ENCODE results near the gene HEATR5B. TPM values are rescaled to one million over a fixed set of nuclear protein-coding genes. Genes with fewer than 3 reads are reported as not detected.
A peak's percentile ranks its signal among the peaks of the same experiment; 100 is the strongest.

The HEATR5B gene
- 22.0 and 22.2 TPM in 2 replicates for total RNA-seq
- long read RNA-seq, partial matches to known transcripts: 10 of 16 reads
- long read RNA-seq, other reads (novel, unspliced or antisense): 6 of 16 reads

GRCh38 chr2:37083873-37084794 is at the start of gene HEATR5B, which contains the start of gene GPATCH11:
Gene HEATR5B (minus strand): TSS chr2:37084372. CDS start chr2:37083414, 958 bp downstream.
Gene GPATCH11 (plus strand): TSS chr2:37084518. CDS start chr2:37088382, 3,864 bp downstream.
- no peak for TF ChIP-seq CTCF (IDR thresholded peaks at IDR 0.05; ENCODE audit: unreplicated experiment)
- Mint-ChIP-seq H3K27ac (no peak within 1 kb of the TSS), H3K4me1 (ENCODE audit: low read depth) (peaks cover 1% of the 10 kb centered on the region), H3K36me3 (ENCODE audit: insufficient read depth) (peaks cover 4% of the 10 kb centered on the region), H3K4me3 (ENCODE audit: low read depth) (no peak within 1 kb of the TSS), H3K9me3 (ENCODE audit: low read depth) (no peaks in the 10 kb centered on the region), H3K27me3 (no peaks in the 10 kb centered on the region)
- DNase-seq (ENCODE audit: low spot score, unreplicated experiment): peak; percentile 94

GRCh38 chr2:37132914-37133313 is 48.7 kb upstream of the HEATR5B start:
- Mint-ChIP-seq H3K9me3 (ENCODE audit: low read depth) (no peaks in the 10 kb centered on the region), H3K4me1 (ENCODE audit: low read depth) (no peaks in the 10 kb centered on the region), H3K36me3 (ENCODE audit: insufficient read depth) (peaks cover 42% of the 10 kb centered on the region), H3K27me3 (no peaks in the 10 kb centered on the region), H3K4me3 (ENCODE audit: low read depth) (no peak overlapping the region), H3K27ac (no peak overlapping the region)
- no peak for TF ChIP-seq CTCF (IDR thresholded peaks at IDR 0.05; ENCODE audit: unreplicated experiment)
- no peak for DNase-seq (ENCODE audit: low spot score, unreplicated experiment)

GRCh38 chr2:37125416-37125815 is 41.2 kb upstream of the HEATR5B start:
- Mint-ChIP-seq H3K27me3 (no peaks in the 10 kb centered on the region), H3K27ac (peak overlapping the region; percentile 69), H3K4me3 (ENCODE audit: low read depth) (no peak overlapping the region), H3K9me3 (ENCODE audit: low read depth) (no peaks in the 10 kb centered on the region), H3K36me3 (ENCODE audit: insufficient read depth) (peaks cover 39% of the 10 kb centered on the region), H3K4me1 (ENCODE audit: low read depth) (no peaks in the 10 kb centered on the region)
- no peak for TF ChIP-seq CTCF (IDR thresholded peaks at IDR 0.05; ENCODE audit: unreplicated experiment)
- no peak for DNase-seq (ENCODE audit: low spot score, unreplicated experiment)

- TF ChIP-seq CTCF (IDR thresholded peaks at IDR 0.05; ENCODE audit: unreplicated experiment): no peak
- Mint-ChIP-seq H3K4me1 (ENCODE audit: low read depth) (no peaks in the 10 kb centered on the region), H3K27ac (no peak overlapping the region), H3K27me3 (no peaks in the 10 kb centered on the region), H3K9me3 (ENCODE audit: low read depth) (no peaks in the 10 kb centered on the region), H3K4me3 (ENCODE audit: low read depth) (no peak overlapping the region), H3K36me3 (ENCODE audit: insufficient read depth) (peaks cover 17% of the 10 kb centered on the region)
- DNase-seq (ENCODE audit: low spot score, unreplicated experiment): no peak
These were observed 35.0 kb upstream of the HEATR5B start for GRCh38 chr2:37119157-37119556.

- Mint-ChIP-seq H3K4me1 (ENCODE audit: low read depth) (no peaks in the 10 kb centered on the region), H3K36me3 (ENCODE audit: insufficient read depth) (peaks cover 17% of the 10 kb centered on the region)
These were observed 33.4 kb upstream of the HEATR5B start for GRCh38 chr2:37117566-37117965.

More at GRCh38 chr2:37117566-37117965, 33.4 kb upstream of the HEATR5B start:
- no peak for DNase-seq (ENCODE audit: low spot score, unreplicated experiment)
- no peaks in the 10 kb centered on the region for H3K27me3 Mint-ChIP-seq
- no peak overlapping the region for H3K27ac Mint-ChIP-seq
- no peaks in the 10 kb centered on the region for H3K9me3 Mint-ChIP-seq (ENCODE audit: low read depth)
- TF ChIP-seq CTCF (IDR thresholded peaks at IDR 0.05; ENCODE audit: unreplicated experiment): no peak
- H3K4me3 Mint-ChIP-seq (ENCODE audit: low read depth): no peak overlapping the region
